HG03442 (cell line): ENCODE data around the gene CTXND1.

Source experiments
- ATAC-seq: cut with Tn5 transposase; IDR thresholded peaks from one replicate; pipeline ENCODE4 v1.9.1; 2021; ENCODE audit warnings: mild to moderate bottlenecking, moderate library complexity; ENCODE audit not compliant: unreplicated experiment

The CTXND1 gene

GRCh38 chr15:80210611-80211573, 41.1 kb downstream of the CTXND1 start:
- ATAC-seq: no peak

- no peak for ATAC-seq
These were observed 43.0 kb downstream of the CTXND1 start for GRCh38 chr15:80208758-80209734.

- no peak for ATAC-seq
These were observed 44.1 kb downstream of the CTXND1 start for GRCh38 chr15:80207887-80208286.

- no peak for ATAC-seq
These were observed 47.8 kb downstream of the CTXND1 start for GRCh38 chr15:80204231-80204630.

- no peak for ATAC-seq
These were observed 48.6 kb downstream of the CTXND1 start for GRCh38 chr15:80203361-80203885.

- no peak for ATAC-seq
These were observed 49.2 kb downstream of the CTXND1 start for GRCh38 chr15:80202641-80203360.

- ATAC-seq: no peak
These were observed 50.0 kb downstream of the CTXND1 start for GRCh38 chr15:80202016-80202315.

- no peak for ATAC-seq
These were observed 50.6 kb downstream of the CTXND1 start for GRCh38 chr15:80201256-80202015.

GRCh38 chr15:80199869-80200268, 52.1 kb downstream of the CTXND1 start:
- no peak for ATAC-seq

- ATAC-seq: no peak
These were observed 52.6 kb downstream of the CTXND1 start for GRCh38 chr15:80199366-80199765.

- ATAC-seq: no peak
These were observed 57.1 kb downstream of the CTXND1 start for GRCh38 chr15:80194914-80195313.

GRCh38 chr15:80194186-80194585, 57.8 kb downstream of the CTXND1 start:
- no peak for ATAC-seq

- ATAC-seq: no peak
These were observed 60.0 kb downstream of the CTXND1 start for GRCh38 chr15:80191897-80192595.

- no peak for ATAC-seq
These were observed 60.8 kb downstream of the CTXND1 start for GRCh38 chr15:80191198-80191597.

- ATAC-seq: no peak
These were observed 63.8 kb downstream of the CTXND1 start for GRCh38 chr15:80188251-80188650.

GRCh38 chr15:80186597-80186996, 65.4 kb downstream of the CTXND1 start:
- ATAC-seq: no peak

- ATAC-seq: no peak
These were observed 65.9 kb downstream of the CTXND1 start for GRCh38 chr15:80186066-80186465.

GRCh38 chr15:80185152-80185551, 66.9 kb downstream of the CTXND1 start:
- no peak for ATAC-seq

- no peak for ATAC-seq
These were observed 67.5 kb downstream of the CTXND1 start for GRCh38 chr15:80184554-80184953.
